Stimulated activated CD8-positive, alpha-beta memory T cell treated with anti-CD3 and anti-CD28 coated beads, Interleukin-4, amount 100 ng/mL, for 48 hours (primary cell): ENCODE data around the gene TMC7.
"Not testable (repeated sequence)": the region's sequence is repeated elsewhere in the genome, so short reads cannot be mapped to it uniquely, and the experiment has no call there.

Experiments used
- DNase-seq: peaks from one replicate; pipeline ENCODE4 v3.0.0-alpha.2; 2020

The TMC7 gene

GRCh38 chr16:18983565-18984434 is at the start of gene TMC7:
TMC7 (plus strand) TSS chr16:18983934; CDS start chr16:18984064, 130 bp downstream.
- peak; percentile 67 for DNase-seq

GRCh38 chr16:18936727-18937340 is 46.9 kb upstream of the TMC7 start:
- DNase-seq: no peak

- DNase-seq: no peak
Observed at GRCh38 chr16:18937390-18937789, 46.3 kb upstream of the TMC7 start.

GRCh38 chr16:18938986-18939385 is 44.7 kb upstream of the TMC7 start:
- DNase-seq: no peak

GRCh38 chr16:18941471-18941870 is 42.3 kb upstream of the TMC7 start:
- no peak for DNase-seq

- no peak for DNase-seq
Observed at GRCh38 chr16:18942061-18942460, 41.7 kb upstream of the TMC7 start.

- no peak for DNase-seq
Observed at GRCh38 chr16:18943414-18943813, 40.3 kb upstream of the TMC7 start.

- no peak for DNase-seq
Observed at GRCh38 chr16:18945233-18945632, 38.5 kb upstream of the TMC7 start.

GRCh38 chr16:18948372-18949020 is 35.2 kb upstream of the TMC7 start:
- no peak for DNase-seq

GRCh38 chr16:18950469-18951185 is 33.1 kb upstream of the TMC7 start:
- DNase-seq: no peak

- no peak for DNase-seq
Observed at GRCh38 chr16:18953547-18953946, 30.2 kb upstream of the TMC7 start.

- peak; percentile 25 for DNase-seq
Observed at GRCh38 chr16:18955874-18956580, 27.7 kb upstream of the TMC7 start.

- not testable (repeated sequence) for DNase-seq
Observed at GRCh38 chr16:18956658-18957241, 27.0 kb upstream of the TMC7 start.

- no peak for DNase-seq
Observed at GRCh38 chr16:18958621-18959029, 25.1 kb upstream of the TMC7 start.

GRCh38 chr16:18959031-18959505 is 24.7 kb upstream of the TMC7 start:
- DNase-seq: no peak

- no peak for DNase-seq
Observed at GRCh38 chr16:18965555-18965954, 18.2 kb upstream of the TMC7 start.

- DNase-seq: no peak
Observed at GRCh38 chr16:18966791-18967190, 16.9 kb upstream of the TMC7 start.

- DNase-seq: peak; percentile 91
Observed at GRCh38 chr16:18969050-18969854, 14.5 kb upstream of the TMC7 start.

GRCh38 chr16:18969855-18970240 is 13.9 kb upstream of the TMC7 start:
- no peak for DNase-seq

GRCh38 chr16:18975109-18975508 is 8.6 kb upstream of the TMC7 start:
- DNase-seq: no peak

- no peak for DNase-seq
Observed at GRCh38 chr16:18979936-18980335, 3.8 kb upstream of the TMC7 start.
